Parathyroid adenoma (tissue), 2 donors: ENCODE measurements around the gene ROCK2.
"Not testable (repeated sequence)": the region's sequence is repeated elsewhere in the genome, so short reads cannot be mapped to it uniquely, and the experiment has no call there.

Source experiments
- H2AFZ ChIP-seq: fragments of 300-600 bp; sonication (generic); one replicate; pipeline ENCODE4 v1.7.0; 2017; ENCODE audit warnings: antibody characterized with exemption, mild to moderate bottlenecking
- H3K27ac ChIP-seq: fragments of 300-600 bp; sonication (generic); one replicate; pipeline ENCODE4 v1.7.0; 2017
- H3K27me3 ChIP-seq: fragments of 300-600 bp; sonication (generic); one replicate; pipeline ENCODE4 v1.7.0; 2017; ENCODE audit warnings: low read length; ENCODE audit not compliant: control insufficient read depth, insufficient read depth
- H3K36me3 ChIP-seq: fragments of 300-600 bp; sonication (generic); one replicate; pipeline ENCODE4 v1.7.0; 2017; ENCODE audit warnings: low read length; ENCODE audit not compliant: control insufficient read depth, insufficient read depth
- H3K4me1 ChIP-seq: fragments of 300-600 bp; sonication (generic); one replicate; pipeline ENCODE4 v1.7.0; 2017; ENCODE audit warnings: control low read depth
- H3K4me2 ChIP-seq: fragments of 300-600 bp; sonication (generic); one replicate; pipeline ENCODE4 v1.7.0; 2017; ENCODE audit warnings: low read length
- H3K4me3 ChIP-seq: fragments of 300-600 bp; sonication (generic); one replicate; pipeline ENCODE4 v1.7.0; 2017; ENCODE audit warnings: low read depth, low read length
- H3K79me2 ChIP-seq: fragments of 300-600 bp; sonication (generic); one replicate; pipeline ENCODE4 v1.7.0; 2017; ENCODE audit warnings: control low read depth
- H3K9ac ChIP-seq: fragments of 300-600 bp; sonication (generic); one replicate; pipeline ENCODE4 v1.7.0; 2017; ENCODE audit warnings: mild to moderate bottlenecking
- H3K9me3 ChIP-seq: fragments of 300-600 bp; sonication (generic); one replicate; pipeline ENCODE4 v1.7.0; 2017; ENCODE audit warnings: low read length; ENCODE audit not compliant: control insufficient read depth
- CTCF ChIP-seq: fragments of 300-600 bp; sonication (generic); IDR thresholded peaks from one replicate; pipeline ENCODE4 v1.7.0; 2017; ENCODE audit warnings: antibody characterized with exemption, mild to moderate bottlenecking
- donor health status: primary hyperparathyroidism.

ROCK2 gene

GRCh38 chr2:11169333-11169732 is 175.1 kb downstream of the ROCK2 start:
- Histone ChIP-seq H3K79me2 (no peaks in the 10 kb centered on the region), H3K27me3 (no peaks in the 10 kb centered on the region), H3K4me3 (no peak overlapping the region), H3K9me3 (no peaks in the 10 kb centered on the region), H2AFZ (no peak overlapping the region), H3K9ac (no peak overlapping the region), H3K36me3 (no peaks in the 10 kb centered on the region), H3K27ac (no peak overlapping the region), H3K4me1 (no peaks in the 10 kb centered on the region), H3K4me2 (no peak overlapping the region)
- no peak for TF ChIP-seq CTCF

GRCh38 chr2:11168488-11168887 is 175.9 kb downstream of the ROCK2 start:
- H3K4me2 ChIP-seq = no peak overlapping the region
- no peak overlapping the region for H2AFZ ChIP-seq
- H3K9ac ChIP-seq = no peak overlapping the region
- H3K27ac ChIP-seq = no peak overlapping the region
- no peaks in the 10 kb centered on the region for H3K79me2 ChIP-seq
- no peaks in the 10 kb centered on the region for H3K27me3 ChIP-seq
- H3K4me1 ChIP-seq = no peaks in the 10 kb centered on the region
- no peaks in the 10 kb centered on the region for H3K36me3 ChIP-seq
- no peaks in the 10 kb centered on the region for H3K9me3 ChIP-seq
- no peak for TF ChIP-seq CTCF
- H3K4me3 ChIP-seq = no peak overlapping the region

- Histone ChIP-seq H3K9ac (no peak overlapping the region), H3K4me2 (no peak overlapping the region), H3K4me3 (no peak overlapping the region), H3K79me2 (no peaks in the 10 kb centered on the region), H3K27me3 (no peaks in the 10 kb centered on the region), H3K27ac (no peak overlapping the region), H2AFZ (no peak overlapping the region), H3K9me3 (no peaks in the 10 kb centered on the region), H3K4me1 (no peaks in the 10 kb centered on the region), H3K36me3 (no peaks in the 10 kb centered on the region)
- TF ChIP-seq CTCF = no peak
Observed at GRCh38 chr2:11166476-11166875, 178.0 kb downstream of the ROCK2 start.

GRCh38 chr2:11165046-11165445 is 179.4 kb downstream of the ROCK2 start:
- not testable (repeated sequence) for H3K9ac ChIP-seq, H3K79me2 ChIP-seq, H3K36me3 ChIP-seq, H3K9me3 ChIP-seq, H3K27me3 ChIP-seq, H3K4me1 ChIP-seq, H2AFZ ChIP-seq, H3K27ac ChIP-seq, H3K4me3 ChIP-seq, H3K4me2 ChIP-seq

GRCh38 chr2:11163439-11164317 is 180.8 kb downstream of the ROCK2 start:
- H3K79me2 ChIP-seq = no peaks in the 10 kb centered on the region
- no peaks in the 10 kb centered on the region for H3K4me1 ChIP-seq
- H3K4me2 ChIP-seq = no peak overlapping the region
- no peaks in the 10 kb centered on the region for H3K36me3 ChIP-seq
- H3K27ac ChIP-seq = no peak overlapping the region
- no peak overlapping the region for H3K9ac ChIP-seq
- H3K4me3 ChIP-seq = no peak overlapping the region
- H3K9me3 ChIP-seq = no peaks in the 10 kb centered on the region
- no peaks in the 10 kb centered on the region for H3K27me3 ChIP-seq
- no peak for TF ChIP-seq CTCF
- H2AFZ ChIP-seq = no peak overlapping the region
